CD4-positive, alpha-beta T cell treated with Interleukin-15 for 1 hour (primary cell): ENCODE results near the gene FYN.
"Not testable (repeated sequence)": the region's sequence is repeated elsewhere in the genome, so short reads cannot be mapped to it uniquely, and the experiment has no call there.

Experiments used
- DNase-seq: peaks from one replicate; pipeline ENCODE4 v3.0.0-alpha.2; 2020

The FYN gene

GRCh38 chr6:111700135-111700690, 173.0 kb downstream of the FYN start:
- DNase-seq = no peak

- no peak for DNase-seq
These were observed 174.1 kb downstream of the FYN start for GRCh38 chr6:111699123-111699522.

- no peak for DNase-seq
These were observed 176.4 kb downstream of the FYN start for GRCh38 chr6:111696814-111697213.

GRCh38 chr6:111692327-111693164, 180.7 kb downstream of the FYN start:
- no peak for DNase-seq

- DNase-seq = no peak
These were observed 181.7 kb downstream of the FYN start for GRCh38 chr6:111691345-111692225.

GRCh38 chr6:111689946-111690345, 183.3 kb downstream of the FYN start:
- no peak for DNase-seq

GRCh38 chr6:111689419-111689818, 183.8 kb downstream of the FYN start:
- DNase-seq = no peak

GRCh38 chr6:111688331-111688730, 184.9 kb downstream of the FYN start:
- no peak for DNase-seq

GRCh38 chr6:111687652-111688051, 185.6 kb downstream of the FYN start:
- DNase-seq = no peak

GRCh38 chr6:111686932-111687266, 186.4 kb downstream of the FYN start:
- DNase-seq = no peak

GRCh38 chr6:111686249-111686931, 186.9 kb downstream of the FYN start:
- DNase-seq = no peak

- DNase-seq = no peak
These were observed 187.7 kb downstream of the FYN start for GRCh38 chr6:111685526-111685925.

GRCh38 chr6:111685058-111685457, 188.2 kb downstream of the FYN start:
- DNase-seq = no peak

- no peak for DNase-seq
These were observed 189.4 kb downstream of the FYN start for GRCh38 chr6:111683749-111684267.

- no peak for DNase-seq
These were observed 190.1 kb downstream of the FYN start for GRCh38 chr6:111683157-111683556.

GRCh38 chr6:111681860-111682259, 191.4 kb downstream of the FYN start:
- DNase-seq = no peak

- not testable (repeated sequence) for DNase-seq
These were observed 192.2 kb downstream of the FYN start for GRCh38 chr6:111680811-111681609.

GRCh38 chr6:111680015-111680712, 193.1 kb downstream of the FYN start:
- no peak for DNase-seq

GRCh38 chr6:111679126-111679858, 194.0 kb downstream of the FYN start:
- DNase-seq = no peak

- DNase-seq = no peak
These were observed 195.8 kb downstream of the FYN start for GRCh38 chr6:111677249-111677990.
